CD4-positive, alpha-beta T cell treated with Interleukin-6 for 4 hours (primary cell): Measurements from ENCODE around the gene AOAH.
"Not testable (repeated sequence)": the region's sequence is repeated elsewhere in the genome, so short reads cannot be mapped to it uniquely, and the experiment has no call there.

Source experiments
- DNase-seq: peaks from one replicate; pipeline ENCODE4 v3.0.0-alpha.2; 2020; ENCODE audit warnings: mixed read lengths

Gene AOAH

DNA sequence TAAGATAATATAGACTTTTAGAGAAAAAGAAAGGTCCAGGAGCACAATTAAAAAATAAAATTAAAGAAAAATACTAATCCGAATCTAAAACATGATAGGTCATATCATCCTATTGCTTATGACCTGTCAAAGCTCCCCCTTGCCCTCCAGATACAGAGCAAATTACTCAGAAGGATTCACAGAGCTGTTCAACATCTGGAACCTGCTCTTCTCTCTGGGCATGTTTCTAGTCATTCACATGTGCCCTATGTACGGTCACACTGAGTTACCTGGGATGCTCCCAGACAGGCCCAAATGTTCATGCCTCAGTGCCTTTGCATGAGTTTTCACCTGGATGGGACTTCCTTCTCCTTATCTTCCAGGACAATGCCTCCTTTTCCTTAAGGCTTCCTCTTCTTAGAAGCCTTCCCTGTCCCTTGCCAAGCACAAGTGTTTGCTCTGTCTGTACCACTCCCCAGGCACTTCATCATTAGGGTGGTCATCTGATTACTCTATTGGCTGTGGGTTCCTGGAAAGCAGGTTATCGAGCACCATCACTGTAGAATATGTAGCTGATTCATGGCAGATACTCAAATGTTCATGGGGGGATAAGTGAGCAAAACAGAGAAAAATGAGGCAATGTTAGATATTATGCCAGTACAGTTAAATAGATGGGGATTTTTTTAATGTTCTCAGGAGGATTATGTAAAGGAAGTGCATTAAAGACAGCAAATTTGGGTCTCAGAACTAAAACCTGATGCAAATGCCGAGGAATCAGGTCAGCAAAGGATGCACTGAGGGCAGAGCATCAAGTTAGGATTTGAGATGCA is 12.0 kb upstream of the AOAH start:
- no peak for DNase-seq

DNA sequence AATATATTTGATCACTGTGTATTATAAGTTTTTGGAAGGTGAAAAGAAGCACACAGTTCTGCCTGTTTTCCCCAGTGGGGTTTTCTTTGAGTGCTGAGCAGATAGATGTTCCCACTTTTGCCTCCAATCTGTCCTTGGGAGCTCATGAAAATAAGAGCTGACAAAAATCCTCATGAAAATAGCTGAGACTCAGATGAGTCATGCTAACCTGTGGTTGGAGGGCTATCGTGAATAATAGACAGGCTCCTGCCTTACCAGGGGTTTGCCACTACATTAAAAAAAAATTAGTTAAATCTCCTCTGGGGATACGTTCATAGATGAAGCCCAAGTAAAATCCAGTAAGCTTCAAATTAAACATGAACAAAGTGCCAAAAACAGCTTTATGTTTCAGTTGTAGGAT is 10.9 kb upstream of the AOAH start:
- DNase-seq, result no peak

DNA sequence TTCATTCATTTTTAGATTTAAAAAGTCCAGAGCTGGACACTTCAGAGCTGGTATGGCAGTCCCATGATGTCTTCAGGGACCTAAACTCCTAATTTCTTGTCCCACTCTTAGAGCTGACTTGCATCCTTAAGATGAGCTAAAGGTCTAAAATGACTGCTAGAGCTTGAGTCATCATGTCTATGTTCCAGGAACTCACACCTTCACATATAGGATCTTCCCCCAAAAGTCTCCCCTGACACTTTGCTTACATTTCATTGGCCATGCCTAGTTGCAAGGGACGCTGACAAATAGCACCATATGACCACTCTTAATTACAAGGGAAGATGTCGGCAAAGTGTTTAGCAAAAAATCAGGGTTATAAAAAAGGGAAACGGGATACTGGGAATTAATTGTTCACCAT is 10.4 kb upstream of the AOAH start:
- no peak for DNase-seq

DNA sequence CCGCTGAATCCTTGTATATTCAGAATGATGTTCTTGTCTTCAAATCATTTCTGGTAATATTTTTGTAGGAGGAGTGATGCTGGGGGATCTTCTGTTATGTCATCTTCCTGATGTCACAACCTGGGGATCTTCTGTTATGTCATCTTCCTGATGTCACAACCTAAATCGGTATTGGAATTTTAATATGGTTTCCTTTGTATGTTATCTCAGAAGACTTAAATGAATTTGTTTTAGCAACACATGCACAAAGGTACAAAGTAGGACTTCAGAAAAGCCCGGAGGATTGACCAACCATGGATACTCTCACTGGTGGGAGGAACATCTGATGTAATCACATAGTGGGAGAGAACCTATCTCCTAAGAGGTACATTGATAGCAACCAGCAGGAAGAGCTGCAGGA is 9.1 kb upstream of the AOAH start:
- no peak for DNase-seq

DNA sequence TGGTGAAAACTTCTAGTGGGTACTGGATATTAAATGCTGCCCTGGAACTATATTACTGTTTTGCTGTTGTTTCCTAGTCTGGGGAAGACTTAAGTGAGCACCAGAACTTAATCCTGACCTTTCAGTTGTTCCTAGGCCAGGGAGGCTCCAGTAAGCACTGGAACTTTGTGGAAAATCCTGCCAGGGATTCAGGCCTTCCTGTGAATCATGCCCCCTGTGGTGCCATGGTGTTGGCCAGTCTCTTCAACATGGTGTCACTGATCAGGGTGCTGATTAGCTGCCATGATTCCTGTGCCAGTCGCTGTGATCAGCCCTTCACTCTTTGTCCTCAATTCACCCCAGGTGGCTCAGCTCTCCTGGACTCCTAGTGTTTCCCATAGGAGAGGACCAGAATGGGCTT is 8.5 kb upstream of the AOAH start:
- DNase-seq, result no peak

DNA sequence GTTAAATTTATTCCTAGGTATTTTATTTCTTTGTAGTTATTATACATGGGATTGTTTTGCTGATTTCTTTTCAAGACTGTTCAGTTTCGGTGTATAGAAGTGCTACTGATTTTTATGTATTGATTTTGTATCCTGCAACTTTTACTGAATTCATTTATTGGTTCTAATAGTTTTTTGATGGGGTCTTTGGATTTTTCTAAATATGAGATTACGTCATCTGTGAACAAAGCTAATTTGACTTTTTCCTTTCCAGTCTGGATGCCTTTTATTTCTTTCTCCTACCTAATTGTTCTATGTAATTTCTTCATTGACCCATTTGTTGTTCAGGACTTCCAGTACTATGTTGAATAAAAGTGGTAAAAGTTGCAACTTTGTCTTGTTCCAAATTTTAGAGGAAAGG is 5.8 kb upstream of the AOAH start:
- DNase-seq, result no peak

DNA sequence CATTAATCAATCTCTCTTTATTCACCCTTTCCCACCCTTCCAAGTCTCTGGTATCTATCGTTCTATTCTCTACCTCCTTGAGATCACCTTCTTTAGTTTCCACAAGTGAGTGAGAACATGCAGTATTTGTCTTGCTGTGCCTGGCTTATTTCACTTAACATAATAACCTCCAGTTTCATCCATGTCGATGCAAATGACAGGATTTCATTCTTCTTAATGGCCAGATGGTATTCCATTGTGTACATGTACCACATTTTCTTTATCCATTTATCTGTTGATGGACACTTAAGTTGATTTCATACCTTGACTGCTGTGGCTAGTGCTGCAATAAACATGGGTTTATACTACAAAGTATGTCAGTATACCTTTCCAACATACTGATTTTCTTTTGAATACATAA is 3.8 kb upstream of the AOAH start:
- no peak for DNase-seq

DNA sequence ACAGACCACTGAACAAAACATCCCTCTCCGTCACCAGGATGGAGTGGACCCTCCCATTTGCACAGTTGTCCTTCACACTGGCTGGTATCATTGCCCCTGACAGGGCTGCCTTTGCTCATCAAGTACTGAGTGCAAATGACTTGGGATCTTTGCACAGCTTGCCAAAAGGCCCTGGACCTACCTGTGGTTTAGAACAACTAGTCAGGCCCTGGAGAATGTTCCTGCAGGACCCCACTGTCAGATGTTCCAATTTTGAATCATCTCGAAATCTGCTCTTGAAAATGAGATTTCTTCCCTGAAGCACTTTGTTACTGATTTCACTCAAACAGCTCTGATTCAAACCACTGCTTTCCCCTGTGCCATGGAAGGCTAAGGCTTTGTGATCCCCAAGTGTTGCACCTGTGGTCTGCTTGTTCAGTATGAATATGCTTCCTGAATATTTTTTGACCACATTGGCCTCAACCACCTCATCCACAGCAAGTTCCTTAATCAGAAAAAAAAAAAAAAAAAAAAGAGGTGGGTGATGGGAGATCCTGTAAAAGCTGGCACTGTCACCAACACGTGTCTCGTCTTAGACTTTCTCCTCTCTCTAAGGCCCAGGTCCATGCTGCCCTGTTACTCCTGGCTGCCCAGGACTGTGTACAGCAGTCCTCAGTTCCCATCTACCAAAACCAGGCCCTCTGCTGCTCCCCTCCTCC is 2.7 kb upstream of the AOAH start:
- no peak for DNase-seq

DNA sequence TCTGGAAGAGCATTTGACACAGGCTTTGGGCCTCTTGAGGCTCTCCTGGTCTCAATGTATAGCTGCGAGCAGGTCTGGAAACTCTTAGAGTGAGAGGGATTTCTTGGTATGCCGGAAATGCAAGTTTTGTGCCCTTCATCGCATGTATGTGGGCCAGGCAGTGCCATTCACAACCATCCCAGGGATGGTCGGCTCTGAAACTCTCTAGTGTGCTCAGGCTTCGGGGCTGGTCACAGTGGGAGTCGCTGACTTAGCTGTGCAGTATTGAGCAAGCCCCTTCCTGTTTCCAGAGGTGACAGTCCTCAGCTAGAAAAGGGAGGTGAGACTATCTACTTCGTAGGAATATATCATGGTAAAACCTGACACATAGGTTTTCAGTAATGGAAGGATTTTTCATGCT is 2.0 kb upstream of the AOAH start:
- DNase-seq, result no peak

DNA sequence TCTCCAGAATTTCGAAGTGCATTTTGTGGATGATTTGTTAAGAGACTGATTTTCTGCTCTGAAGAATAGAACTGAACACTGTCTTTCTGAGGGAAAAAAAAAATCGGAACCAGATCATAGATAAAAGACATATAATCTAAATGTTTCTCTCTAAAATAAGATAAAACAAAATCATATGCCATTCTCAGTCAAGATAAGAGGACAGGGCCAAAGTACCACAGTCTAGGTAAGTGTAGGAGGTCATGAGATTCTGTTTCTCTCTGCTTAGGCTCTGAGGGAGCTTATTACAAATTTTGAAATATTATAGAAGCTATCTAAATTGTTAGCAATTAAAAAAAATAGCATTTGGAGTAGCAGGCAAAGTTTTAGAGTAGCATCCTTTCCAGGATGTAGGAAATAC is 702 bp upstream of the AOAH start:
- DNase-seq, result no peak

DNA sequence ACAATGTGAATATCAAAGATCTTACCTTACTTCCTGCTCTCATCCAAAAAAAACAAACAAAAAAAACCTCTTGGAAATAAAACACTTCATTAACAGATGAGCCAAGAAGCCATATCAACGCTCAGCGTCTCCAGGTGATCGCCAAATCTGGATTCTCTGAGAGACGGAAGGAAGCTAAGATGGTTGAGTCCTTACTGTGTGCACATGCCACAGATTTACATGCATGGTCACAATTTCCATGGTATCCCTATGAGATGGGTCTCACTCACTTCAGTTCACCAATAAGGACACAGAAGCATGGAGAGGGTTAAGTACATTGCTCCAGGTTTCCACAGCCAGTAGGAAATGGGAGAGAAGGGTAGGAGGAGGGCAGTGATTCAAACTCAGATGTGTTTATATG is 1.0 kb downstream of the AOAH start:
- no peak for DNase-seq

DNA sequence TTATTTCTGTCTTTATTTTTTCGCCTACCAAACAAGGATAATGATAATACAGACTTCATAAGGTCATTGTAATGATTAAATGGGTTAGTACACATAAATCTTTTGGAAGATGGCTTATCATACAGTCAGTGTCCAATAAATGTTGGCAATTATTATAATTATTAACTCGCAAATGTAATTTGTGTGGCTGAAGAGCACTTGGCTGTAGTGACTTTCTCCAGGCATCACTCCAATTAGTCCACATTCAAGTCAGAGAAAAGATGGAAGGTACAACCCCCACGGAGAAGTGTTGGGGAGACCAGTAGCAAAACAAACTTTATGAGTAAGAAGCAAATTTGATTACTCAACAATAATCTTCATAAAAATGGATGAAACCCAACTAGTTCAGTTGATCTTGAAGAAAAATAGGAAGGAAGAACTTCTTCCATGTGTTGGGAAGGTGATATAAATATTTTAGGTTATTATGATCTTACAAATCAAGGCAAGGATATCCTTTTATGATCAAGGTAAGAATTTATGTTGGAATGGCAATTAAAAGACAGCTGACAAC is 5.1 kb downstream of the AOAH start:
- DNase-seq, result no peak

DNA sequence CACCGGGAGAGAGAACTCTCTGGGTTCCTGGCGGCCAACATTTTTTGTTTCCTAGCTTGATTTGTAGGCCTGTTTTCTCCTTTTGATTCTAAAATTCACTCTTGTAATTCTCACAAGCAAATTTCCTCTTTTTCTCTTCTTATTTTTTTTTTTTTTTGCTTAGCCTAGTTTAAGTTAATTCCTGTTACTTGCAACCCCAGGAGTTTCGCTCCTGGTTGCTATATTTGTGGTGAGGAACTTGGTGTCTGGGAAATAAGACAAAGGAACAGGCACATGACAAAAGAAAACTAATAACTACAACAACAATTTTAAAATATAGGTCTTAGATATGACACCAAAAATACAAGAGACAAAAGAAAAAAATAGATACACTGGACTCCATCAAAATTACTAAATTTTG is 6.7 kb downstream of the AOAH start:
- DNase-seq, result no peak

DNA sequence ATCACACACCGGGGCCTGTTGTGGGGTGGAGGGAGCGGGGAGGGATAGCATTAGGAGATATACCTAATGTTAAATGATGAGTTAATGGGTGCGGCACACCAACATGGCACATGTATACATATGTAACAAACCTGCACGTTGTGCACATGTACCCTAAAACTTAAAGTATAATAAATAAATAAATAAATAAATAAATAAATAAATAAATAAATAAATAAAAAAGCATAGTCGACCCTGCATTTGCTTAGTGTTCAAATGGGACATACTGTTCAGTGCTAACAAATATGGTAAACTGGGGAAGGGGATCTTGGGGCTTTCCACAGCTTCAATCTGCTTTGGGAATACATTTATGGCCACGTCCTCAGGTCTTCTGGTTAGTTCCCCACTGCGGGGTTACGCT is 7.5 kb downstream of the AOAH start:
- not testable (repeated sequence) for DNase-seq

DNA sequence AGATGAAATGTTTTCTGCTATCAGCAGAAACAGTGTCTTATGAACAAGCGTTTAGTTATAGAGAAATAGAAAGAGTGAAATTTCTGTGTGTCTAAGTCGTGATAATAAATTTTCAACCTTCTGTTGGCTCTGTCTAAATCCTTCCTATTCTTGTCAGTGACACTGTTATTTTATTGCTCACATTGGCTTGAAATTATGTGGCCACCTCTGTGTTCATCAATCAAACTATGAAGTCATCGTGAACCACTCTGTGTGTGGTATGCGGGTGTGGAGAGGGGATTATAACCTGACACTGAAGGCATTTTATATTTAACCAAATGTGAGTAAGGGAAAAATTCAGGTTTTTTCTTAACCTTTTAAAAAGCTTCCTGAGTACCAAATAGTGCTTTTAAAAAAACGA is 12.3 kb downstream of the AOAH start:
- no peak for DNase-seq

DNA sequence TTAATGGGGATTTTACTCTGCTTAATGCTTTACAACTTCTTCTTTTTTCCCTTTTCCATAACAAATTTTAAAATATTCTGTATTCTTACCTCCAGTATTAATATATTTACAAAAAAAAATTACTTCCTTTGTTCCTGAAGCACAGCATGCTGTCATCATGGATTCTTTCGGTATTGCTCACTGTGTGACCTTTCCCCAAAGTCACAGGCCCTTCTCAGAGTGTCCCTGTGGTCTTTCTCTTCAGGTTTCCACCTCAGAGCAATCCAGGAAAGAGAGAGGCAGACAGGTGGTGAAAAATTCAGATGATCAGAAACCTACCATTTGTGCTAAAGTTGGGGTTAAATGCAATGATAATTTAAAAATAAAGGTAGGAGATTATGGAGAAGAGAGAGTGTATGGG is 13.0 kb downstream of the AOAH start:
- DNase-seq, result no peak

DNA sequence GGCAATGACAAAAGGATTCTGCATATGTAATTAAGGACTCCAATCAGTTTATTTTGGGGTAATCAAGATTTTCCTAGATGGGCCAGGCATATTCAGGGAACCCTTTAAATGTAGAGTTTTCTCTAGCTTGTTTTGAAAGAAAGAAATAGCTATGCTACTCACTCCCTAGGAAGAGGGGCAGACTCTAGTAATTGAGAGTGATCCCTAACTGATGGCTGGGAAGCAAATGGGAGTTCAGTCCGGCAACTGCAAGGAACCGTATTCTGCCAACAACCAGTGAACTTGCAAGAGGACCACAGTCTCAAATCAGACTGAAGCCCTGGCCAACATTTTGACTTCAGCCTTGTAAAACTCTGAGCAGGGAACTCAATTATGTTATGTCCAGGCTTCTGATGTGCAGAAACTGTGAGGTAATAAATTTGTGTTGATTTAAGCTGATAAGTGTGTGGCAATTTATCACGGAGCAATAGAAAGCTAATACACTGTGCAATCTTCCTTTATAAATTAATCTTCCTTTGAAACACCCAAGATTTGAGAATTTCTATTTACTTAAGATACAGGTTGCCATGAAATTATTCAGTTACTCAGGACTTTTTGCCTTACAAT is 14.0 kb downstream of the AOAH start:
- DNase-seq, result no peak

DNA sequence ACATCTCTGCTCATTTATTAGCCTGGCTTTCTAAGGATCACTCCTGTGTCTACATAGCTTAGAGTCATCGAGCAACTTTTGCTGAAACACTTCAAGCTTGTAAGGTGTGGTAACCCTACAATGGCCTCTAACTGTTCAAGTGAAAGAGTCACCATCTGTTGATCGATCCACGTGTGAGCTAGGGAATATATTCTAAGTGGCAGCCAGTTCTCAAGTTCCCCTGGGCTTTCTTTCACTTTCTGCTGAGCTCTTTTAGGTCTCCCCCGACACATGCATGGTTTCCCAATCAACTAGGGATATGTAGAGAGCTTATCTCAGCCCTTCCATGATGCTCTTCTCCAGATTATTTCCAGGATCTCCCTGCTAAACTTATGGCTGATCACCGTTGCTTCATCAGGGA is 15.5 kb downstream of the AOAH start:
- DNase-seq, result no peak

DNA sequence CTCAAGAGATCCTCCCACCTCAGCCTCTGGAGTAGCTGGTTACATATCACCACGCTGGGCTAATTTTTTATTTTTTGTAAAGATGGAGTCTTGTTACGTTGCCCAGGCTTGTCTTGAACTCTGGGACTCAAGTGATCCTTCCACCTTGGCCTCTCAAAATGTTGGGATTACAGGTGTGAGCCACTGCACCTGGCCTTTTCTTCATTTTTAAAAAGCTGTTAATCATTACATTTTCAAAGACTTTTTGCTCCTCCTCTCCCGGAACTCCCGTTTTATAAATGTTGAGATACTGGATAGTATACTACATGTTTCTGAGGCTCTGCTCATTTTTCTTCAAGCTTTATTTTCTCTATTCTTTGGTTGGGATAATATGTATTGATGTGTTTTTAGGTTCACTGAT is 16.4 kb downstream of the AOAH start:
- no peak for DNase-seq

DNA sequence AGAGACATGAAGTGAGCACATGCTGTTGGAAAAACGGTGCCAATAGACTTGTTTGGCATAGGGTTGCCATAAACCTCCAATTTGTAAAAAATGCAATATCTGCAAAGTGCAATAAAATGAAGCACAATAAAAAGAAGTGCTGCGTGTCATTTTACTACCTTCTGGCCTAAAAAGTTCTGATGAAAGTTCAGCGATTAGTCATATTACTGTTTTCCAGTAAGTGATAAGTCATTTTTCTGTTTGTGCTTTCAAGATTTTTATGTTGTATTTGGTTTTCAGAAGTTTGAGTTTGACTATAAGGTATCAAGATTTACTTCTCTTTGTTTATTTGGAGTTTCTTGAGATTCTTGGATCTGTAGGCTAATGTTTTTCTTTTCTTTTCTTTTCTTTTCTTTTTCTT is 16.8 kb downstream of the AOAH start:
- no peak for DNase-seq

DNA sequence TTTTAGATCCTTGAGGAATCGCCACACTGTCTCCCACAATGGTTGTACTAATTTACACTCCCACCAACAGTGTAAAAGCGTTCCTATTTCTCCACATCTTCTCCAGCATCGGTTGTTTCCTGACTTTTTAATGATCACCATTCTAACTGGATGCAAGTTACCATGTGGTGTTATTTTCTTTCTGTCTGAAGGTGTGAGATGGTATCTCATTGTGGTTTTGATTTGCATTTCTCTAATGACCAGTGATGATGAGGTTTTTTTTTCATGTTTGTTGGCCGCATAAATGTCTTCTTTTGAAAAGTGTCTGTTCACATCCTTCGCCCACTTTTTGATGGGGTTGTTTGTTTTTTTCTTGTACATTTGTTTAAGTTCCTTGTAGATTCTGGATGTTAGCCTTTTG is 20.4 kb downstream of the AOAH start:
- DNase-seq, result not testable (repeated sequence)

DNA sequence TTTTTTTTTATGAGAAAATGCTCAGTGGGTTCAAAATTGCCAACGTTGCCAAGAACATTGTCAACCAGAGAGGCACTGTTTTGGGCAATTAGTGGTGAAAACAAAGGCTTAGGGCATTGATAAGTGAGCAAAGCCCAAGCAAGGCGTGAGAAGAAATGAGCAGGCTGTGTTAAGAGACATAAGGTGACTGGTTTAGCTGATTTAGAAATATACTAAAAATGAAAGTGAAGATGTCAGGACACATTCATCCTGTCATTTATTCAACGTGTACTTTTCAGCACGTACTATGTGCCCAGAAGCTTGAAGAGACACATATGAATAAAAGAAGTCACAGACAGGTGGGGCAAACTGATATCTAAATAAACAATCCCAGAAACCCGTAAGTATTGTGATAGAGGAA is 31.8 kb downstream of the AOAH start:
- no peak for DNase-seq

DNA sequence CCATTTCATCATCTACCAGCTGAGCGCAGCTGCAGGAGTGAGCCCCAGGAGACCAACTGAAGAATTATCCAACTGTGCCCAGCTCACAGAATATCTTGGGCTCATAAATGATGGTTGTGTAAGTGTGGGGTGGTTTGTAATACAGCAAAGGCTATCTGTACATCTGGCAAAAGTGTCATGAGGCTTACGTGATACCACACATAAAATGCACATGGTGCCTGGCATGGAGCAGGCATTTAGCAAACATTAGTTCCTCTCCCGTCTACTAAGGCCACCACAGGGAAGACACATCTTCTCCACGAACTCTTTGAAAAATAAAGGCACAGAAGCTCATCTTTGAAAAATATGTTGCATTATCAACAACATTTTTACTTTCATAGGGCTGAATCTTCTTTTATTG is 32.3 kb downstream of the AOAH start:
- DNase-seq, result no peak
